Activated CD4-positive, CD25-positive, alpha-beta regulatory T cell treated with anti-CD3 and anti-CD28 coated beads, Interleukin-2, amount 50 U/mL, for 24 hours (primary cell): ENCODE results near the gene SHB.

Experiments
- ATAC-seq, 2 donors: fragments of 150-1000 bp; cut with Tn5 transposase; one replicate each; pipeline ENCODE4 v1.10.0; 2021; ENCODE audit warnings: mild to moderate bottlenecking in 1 of 2, moderate library complexity in 1 of 2

The SHB gene

GRCh38 chr9:37880916-37881479, 188.0 kb downstream of the SHB start:
- ATAC-seq, result no peak

DNA sequence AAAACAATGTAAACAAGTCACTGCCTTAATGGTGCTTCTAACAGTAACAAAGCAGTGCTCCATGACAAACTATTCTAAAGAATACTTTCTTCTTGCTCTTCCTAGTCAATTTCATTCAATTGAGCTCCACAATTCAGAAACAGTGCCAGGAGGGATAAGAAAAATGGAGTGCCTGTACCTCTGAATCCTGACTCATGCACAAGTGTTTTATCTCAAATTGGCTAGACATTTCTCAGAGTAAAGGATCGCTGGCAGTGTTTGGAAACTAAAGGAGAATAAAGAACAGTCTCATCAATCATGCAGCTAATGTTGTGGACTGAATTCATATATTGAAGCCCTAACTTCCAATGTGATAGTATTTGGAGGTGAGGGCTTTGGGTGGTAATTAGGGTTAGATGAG, 192.7 kb downstream of the SHB start:
- ATAC-seq, result no peak

- no peak for ATAC-seq
These were observed 195.1 kb downstream of the SHB start for GRCh38 chr9:37873955-37874354.

- ATAC-seq, result no peak
These were observed 198.2 kb downstream of the SHB start for GRCh38 chr9:37870799-37871176.

DNA sequence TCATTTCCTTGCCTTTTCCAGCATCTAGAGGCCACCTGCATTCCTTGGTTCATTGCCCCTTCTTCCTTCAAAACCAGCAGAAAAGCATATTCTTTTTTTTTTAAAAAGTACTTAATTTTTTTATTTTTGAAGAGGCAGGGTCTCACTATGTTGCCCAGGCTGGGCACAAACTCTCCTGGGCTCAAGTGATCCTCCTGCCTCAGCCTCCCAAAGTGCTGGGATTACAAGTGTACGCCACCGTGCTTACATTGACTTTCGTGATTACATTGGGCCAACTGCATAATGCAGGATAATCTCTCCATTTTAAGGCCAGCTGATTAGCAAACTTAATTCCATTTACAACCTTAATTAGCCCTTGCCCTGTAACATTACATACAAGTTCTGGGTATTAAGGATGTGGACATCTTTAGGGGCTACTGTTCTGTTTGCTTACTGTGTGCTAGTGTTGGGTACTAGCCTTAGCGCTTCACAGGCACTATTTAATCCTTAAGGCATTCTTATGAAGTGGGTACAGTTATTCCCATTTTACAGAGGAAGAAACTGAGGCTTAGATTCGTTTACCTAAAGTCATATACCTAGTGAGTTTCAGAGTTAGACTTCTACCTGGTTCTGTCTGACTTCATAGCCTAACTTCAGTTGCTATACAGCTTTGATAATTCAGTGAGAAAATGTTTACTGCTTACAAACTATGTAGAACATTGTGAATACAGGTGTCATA, 198.8 kb downstream of the SHB start:
- ATAC-seq, result no peak
